Hepatocyte (in vitro differentiated cells): ENCODE results near the gene LAMA3. TPM values are rescaled to one million over a fixed set of nuclear protein-coding genes. Genes with fewer than 3 reads are reported as not detected.

Experiments
- DNase-seq: peaks from one replicate; pipeline ENCODE4 v3.0.0-alpha.2; 2016; ENCODE audit warnings: low spot score
- H2AFZ ChIP-seq: fragments of 200-600 bp; sonication (generic); 2 replicates; pipeline ENCODE4 v1.6.0; 2016; ENCODE audit warnings: antibody characterized with exemption, mild to moderate bottlenecking
- H3K27ac ChIP-seq: fragments of 200-600 bp; sonication (generic); 2 replicates; pipeline ENCODE4 v1.5.1; 2016; ENCODE audit warnings: mild to moderate bottlenecking
- H3K27me3 ChIP-seq: fragments of 200-600 bp; sonication (generic); 2 replicates; pipeline ENCODE4 v1.6.1; 2016
- H3K36me3 ChIP-seq: fragments of 200-600 bp; sonication (generic); replicated peaks from 2 replicates; pipeline ENCODE4 v1.5.1; 2016; ENCODE audit warnings: low read depth; ENCODE audit not compliant: insufficient read depth
- H3K4me1 ChIP-seq: fragments of 200-600 bp; sonication (generic); 2 replicates; pipeline ENCODE4 v1.5.1; 2016; ENCODE audit warnings: mild to moderate bottlenecking, moderate library complexity; ENCODE audit not compliant: insufficient read depth
- H3K4me2 ChIP-seq: fragments of 200-600 bp; sonication (generic); 2 replicates; pipeline ENCODE4 v1.6.0; 2016
- H3K4me3 ChIP-seq: fragments of 200-600 bp; sonication (generic); 2 replicates; pipeline ENCODE4 v1.5.1; 2016; ENCODE audit warnings: mild to moderate bottlenecking
- H3K79me2 ChIP-seq: fragments of 200-600 bp; sonication (generic); 2 replicates; pipeline ENCODE4 v1.6.0; 2017; ENCODE audit warnings: mild to moderate bottlenecking
- H3K9me2 ChIP-seq: fragments of 200-600 bp; sonication (generic); replicated peaks from 2 replicates; pipeline ENCODE4 v1.6.0; 2017; ENCODE audit warnings: mild to moderate bottlenecking; ENCODE audit not compliant: insufficient read depth
- H3K9me3 ChIP-seq: fragments of 200-600 bp; sonication (generic); 2 replicates; pipeline ENCODE4 v1.5.1; 2016; ENCODE audit warnings: low read depth, mild to moderate bottlenecking
- H4K20me1 ChIP-seq: fragments of 200-600 bp; sonication (generic); 2 replicates; pipeline ENCODE4 v1.6.0; 2016; ENCODE audit warnings: mild to moderate bottlenecking; ENCODE audit not compliant: insufficient read depth, poor library complexity, severe bottlenecking
- EZH2 ChIP-seq: fragments of 200-600 bp; sonication (generic); IDR thresholded peaks from 2 replicates; pipeline ENCODE4 v1.6.1; 2016; ENCODE audit warnings: antibody characterized with exemption, mild to moderate bottlenecking, borderline replicate concordance
- EZH2phosphoT487 ChIP-seq: fragments of 200-600 bp; sonication (generic); IDR thresholded peaks from one replicate; pipeline ENCODE4 v1.6.1; 2018; ENCODE audit warnings: antibody characterized with exemption, mild to moderate bottlenecking, low read depth, moderate library complexity; ENCODE audit not compliant: unreplicated experiment, severe bottlenecking
- WGBS: methylation state at CpG from one replicate; pipeline ENCODE4 v1.1.6; 2016; ENCODE audit warnings: low lambda C conversion rate; ENCODE audit errors: missing lambda C conversion rate; 5-methylcytosine and 5-hydroxymethylcytosine counted together
- polyA plus RNA-seq: library from polyadenylated mRNA; unstranded; fragments of >200 nt; fragmentation: Nextera tagmentation; extraction: Ambion mirVana; gene quantifications from 2 replicates; pipeline ENCODE4 v1.2.1, GENCODE V29; 2016
- total RNA-seq: library from RNA; depleted of rRNA; stranded (reverse); fragments of >200 nt; gene quantifications from 2 replicates; pipeline ENCODE4 v1.2.3, GENCODE V29; 2014
- TF ChIP-seq, protein P1 (sequence below): fragments of 200-600 bp; sonication (generic); IDR thresholded peaks from 2 replicates; pipeline ENCODE4 v1.5.1; 2016; ENCODE audit warnings: antibody characterized with exemption, mild to moderate bottlenecking; ENCODE audit not compliant: poor library complexity

LAMA3 gene
- total and polyA plus RNA-seq, 2 experiments from 2014 or later: 29.9 to 52.1 TPM

DNA sequence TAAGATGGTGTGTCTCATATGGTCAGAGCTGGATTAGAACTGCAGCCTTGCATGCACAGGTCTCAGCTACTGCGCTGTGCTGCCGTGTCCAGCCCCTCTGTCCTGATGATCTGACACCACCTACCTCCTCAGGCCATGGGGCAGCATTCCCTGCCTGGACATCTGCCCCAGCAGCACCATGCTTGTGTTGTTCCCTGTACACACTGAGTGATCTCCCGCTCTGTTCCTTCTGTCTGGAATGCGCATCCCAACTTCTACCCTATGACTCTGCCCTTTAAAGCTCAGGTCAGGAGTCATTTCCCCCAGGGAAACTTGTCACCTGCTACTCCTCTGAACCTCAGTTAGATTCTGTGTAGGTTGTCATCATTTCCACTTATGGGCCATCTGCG, 167.9 kb downstream of the LAMA3 start:
- no peaks in the 10 kb centered on the region for H3K4me1 ChIP-seq
- DNase-seq: no peak
- H3K9me3 ChIP-seq: no peaks in the 10 kb centered on the region
- H3K79me2 ChIP-seq: no peaks in the 10 kb centered on the region
- no peak overlapping the region for H3K4me2 ChIP-seq
- H2AFZ ChIP-seq: no peak overlapping the region
- H4K20me1 ChIP-seq: no peaks in the 10 kb centered on the region
- no peaks in the 10 kb centered on the region for H3K27me3 ChIP-seq
- H3K9me2 ChIP-seq: no peaks in the 10 kb centered on the region
- H3K27ac ChIP-seq: no peak overlapping the region
- TF ChIP-seq, protein P1, sequence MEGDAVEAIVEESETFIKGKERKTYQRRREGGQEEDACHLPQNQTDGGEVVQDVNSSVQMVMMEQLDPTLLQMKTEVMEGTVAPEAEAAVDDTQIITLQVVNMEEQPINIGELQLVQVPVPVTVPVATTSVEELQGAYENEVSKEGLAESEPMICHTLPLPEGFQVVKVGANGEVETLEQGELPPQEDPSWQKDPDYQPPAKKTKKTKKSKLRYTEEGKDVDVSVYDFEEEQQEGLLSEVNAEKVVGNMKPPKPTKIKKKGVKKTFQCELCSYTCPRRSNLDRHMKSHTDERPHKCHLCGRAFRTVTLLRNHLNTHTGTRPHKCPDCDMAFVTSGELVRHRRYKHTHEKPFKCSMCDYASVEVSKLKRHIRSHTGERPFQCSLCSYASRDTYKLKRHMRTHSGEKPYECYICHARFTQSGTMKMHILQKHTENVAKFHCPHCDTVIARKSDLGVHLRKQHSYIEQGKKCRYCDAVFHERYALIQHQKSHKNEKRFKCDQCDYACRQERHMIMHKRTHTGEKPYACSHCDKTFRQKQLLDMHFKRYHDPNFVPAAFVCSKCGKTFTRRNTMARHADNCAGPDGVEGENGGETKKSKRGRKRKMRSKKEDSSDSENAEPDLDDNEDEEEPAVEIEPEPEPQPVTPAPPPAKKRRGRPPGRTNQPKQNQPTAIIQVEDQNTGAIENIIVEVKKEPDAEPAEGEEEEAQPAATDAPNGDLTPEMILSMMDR: no peak
- TF ChIP-seq EZH2phosphoT487 (no peak), EZH2 (no peak)
- no peaks in the 10 kb centered on the region for H3K36me3 ChIP-seq
- H3K4me3 ChIP-seq: no peak overlapping the region
- WGBS: 95% methylated on average over 5 of the region's 5 CpGs

DNA sequence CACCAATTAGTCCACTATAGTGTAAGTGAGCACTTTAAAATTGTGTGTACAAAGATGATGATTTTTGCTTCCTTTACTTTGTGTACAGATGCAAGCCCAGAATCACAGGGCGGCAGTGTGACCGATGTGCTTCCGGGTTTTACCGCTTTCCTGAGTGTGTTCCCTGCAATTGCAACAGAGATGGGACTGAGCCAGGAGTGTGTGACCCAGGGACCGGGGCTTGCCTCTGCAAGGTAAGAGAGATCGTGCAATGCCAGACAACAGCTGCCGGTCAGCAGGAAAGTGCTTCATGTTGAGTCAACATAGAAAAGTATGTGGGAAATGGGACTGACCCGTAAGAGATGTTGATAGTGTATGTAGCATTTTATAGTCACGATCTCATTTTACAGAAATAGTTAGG, 168.5 kb downstream of the LAMA3 start:
- WGBS: 80% methylated on average over 9 of the region's 9 CpGs
- Histone ChIP-seq H3K4me2 (no peak overlapping the region), H4K20me1 (no peaks in the 10 kb centered on the region), H3K4me1 (no peaks in the 10 kb centered on the region), H3K4me3 (no peak overlapping the region), H3K9me2 (no peaks in the 10 kb centered on the region), H3K79me2 (no peaks in the 10 kb centered on the region), H3K36me3 (no peaks in the 10 kb centered on the region), H3K27ac (peak overlapping the region; percentile 16), H3K27me3 (no peaks in the 10 kb centered on the region), H3K9me3 (no peaks in the 10 kb centered on the region), H2AFZ (no peak overlapping the region)
- TF ChIP-seq, protein P1: no peak
- peak; percentile 43 for DNase-seq

DNA sequence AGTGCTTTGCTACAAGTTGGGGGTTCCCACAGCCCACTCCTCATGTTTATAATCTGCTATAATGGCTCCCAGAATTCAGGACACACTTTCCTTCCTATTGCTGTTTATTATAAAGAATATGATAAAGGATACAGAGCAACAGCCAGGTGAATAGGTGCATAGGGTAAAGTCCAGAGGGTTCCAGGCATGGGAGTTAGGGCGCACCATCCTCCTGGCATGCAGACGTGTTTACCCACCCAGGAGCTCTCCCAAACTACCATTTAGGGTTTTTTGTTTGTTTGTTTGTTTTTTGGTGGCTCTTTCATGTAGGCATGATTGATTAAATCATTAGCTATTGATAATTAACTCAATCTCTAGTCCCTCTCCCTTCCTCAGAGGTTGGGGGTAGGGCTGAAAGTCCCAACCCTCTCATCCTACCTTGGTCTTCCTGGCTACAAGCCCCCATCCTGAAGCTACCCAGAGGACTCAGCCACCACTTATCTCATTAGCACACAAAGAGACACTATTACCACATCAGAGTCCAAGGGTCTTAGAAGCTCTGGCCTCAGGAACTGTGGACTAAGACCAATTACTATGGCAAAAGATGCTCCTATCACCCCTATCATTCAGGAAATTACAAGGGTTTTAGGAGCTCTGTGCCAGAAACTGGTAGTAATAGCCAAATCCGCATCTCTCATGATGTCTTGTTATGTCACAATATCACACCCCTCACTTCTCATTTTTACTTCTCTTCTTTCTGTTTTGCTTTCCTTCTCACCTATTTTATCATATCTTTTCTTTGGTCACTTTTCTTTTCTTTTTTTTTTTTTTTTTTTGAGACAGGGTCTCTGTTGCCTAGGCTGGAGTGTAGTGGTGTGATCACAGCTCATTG, 170.4 kb downstream of the LAMA3 start:
- H3K9me2 ChIP-seq: no peaks in the 10 kb centered on the region
- no peak overlapping the region for H3K4me2 ChIP-seq
- 87% methylated on average over 3 of the region's 3 CpGs for WGBS
- no peaks in the 10 kb centered on the region for H3K27me3 ChIP-seq
- no peaks in the 10 kb centered on the region for H3K4me1 ChIP-seq
- H3K4me3 ChIP-seq: no peak overlapping the region
- no peak for DNase-seq
- H3K27ac ChIP-seq: peak overlapping the region; percentile 27
- H3K79me2 ChIP-seq: no peaks in the 10 kb centered on the region
- no peaks in the 10 kb centered on the region for H4K20me1 ChIP-seq
- H2AFZ ChIP-seq: no peak overlapping the region
- no peaks in the 10 kb centered on the region for H3K9me3 ChIP-seq
- TF ChIP-seq EZH2 (no peak), EZH2phosphoT487 (no peak)
- no peaks in the 10 kb centered on the region for H3K36me3 ChIP-seq

DNA sequence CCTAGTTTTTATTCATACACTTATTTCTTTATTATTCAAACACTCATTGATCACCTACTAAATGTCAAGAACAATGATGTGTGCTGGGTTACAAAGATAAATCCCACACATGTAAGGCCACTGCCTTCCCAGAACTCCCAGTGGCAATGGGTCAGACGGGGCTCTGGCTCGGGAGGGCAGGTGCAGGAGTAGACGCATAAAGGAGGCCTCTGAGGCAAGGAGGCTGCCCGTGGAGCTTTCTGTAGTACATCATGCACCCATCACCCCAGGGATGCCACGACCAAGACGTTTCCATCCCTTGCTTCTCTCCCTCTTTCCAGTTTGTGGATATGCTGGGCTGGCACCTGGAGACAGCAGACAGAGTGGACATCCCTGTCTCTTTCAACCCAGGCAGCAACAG, 172.1 kb downstream of the LAMA3 start:
- H4K20me1 ChIP-seq: no peaks in the 10 kb centered on the region
- no peak for DNase-seq
- H3K36me3 ChIP-seq: no peaks in the 10 kb centered on the region
- no peaks in the 10 kb centered on the region for H3K9me3 ChIP-seq
- no peak overlapping the region for H3K27ac ChIP-seq
- TF ChIP-seq, protein P1: no peak
- WGBS: 93% methylated on average over 6 of the region's 6 CpGs
- no peak overlapping the region for H3K4me2 ChIP-seq
- H3K9me2 ChIP-seq: no peaks in the 10 kb centered on the region
- H2AFZ ChIP-seq: no peak overlapping the region
- H3K27me3 ChIP-seq: no peaks in the 10 kb centered on the region
- no peaks in the 10 kb centered on the region for H3K79me2 ChIP-seq
- no peak overlapping the region for H3K4me3 ChIP-seq
- no peaks in the 10 kb centered on the region for H3K4me1 ChIP-seq
